ENCODE measurements around the gene TYRO3.

TYRO3 gene

GRCh38 chr15:41558400-41559238 lies at the start of gene TYRO3:
TYRO3 (plus strand) TSS chr15:41559212; CDS start chr15:41559258, 46 bp downstream.
- in situ Hi-C loops (cut with HindIII; ENCODE audit: low sequenced_read_pairs): no loop called here

GRCh38 chr15:41510728-41511127 lies 48.3 kb upstream of the TYRO3 start:
- in situ Hi-C loops (cut with HindIII; ENCODE audit: low sequenced_read_pairs): no loop called here

- in situ Hi-C loops (cut with HindIII; ENCODE audit: low sequenced_read_pairs): no loop called here
Observed at GRCh38 chr15:41511331-41511898, 47.6 kb upstream of the TYRO3 start.

GRCh38 chr15:41511899-41512369 lies 47.1 kb upstream of the TYRO3 start:
- in situ Hi-C loops (cut with HindIII; ENCODE audit: low sequenced_read_pairs): no loop called here

GRCh38 chr15:41512512-41512939 lies 46.5 kb upstream of the TYRO3 start:
- in situ Hi-C loops (cut with HindIII; ENCODE audit: low sequenced_read_pairs): no loop called here

- in situ Hi-C loops (cut with HindIII; ENCODE audit: low sequenced_read_pairs): no loop called here
Observed at GRCh38 chr15:41512940-41513505, 46.0 kb upstream of the TYRO3 start.

- in situ Hi-C loops (cut with HindIII; ENCODE audit: low sequenced_read_pairs): no loop called here
Observed at GRCh38 chr15:41513506-41514227, 45.3 kb upstream of the TYRO3 start, which contains the start of gene LTK. LTK (minus strand) TSS chr15:41513827; CDS start chr15:41513709, 118 bp downstream.

- in situ Hi-C loops (cut with HindIII; ENCODE audit: low sequenced_read_pairs): no loop called here
Observed at GRCh38 chr15:41517895-41518449, 41.0 kb upstream of the TYRO3 start.

- in situ Hi-C loops (cut with HindIII; ENCODE audit: low sequenced_read_pairs): no loop called here
Observed at GRCh38 chr15:41520636-41521035, 38.4 kb upstream of the TYRO3 start.

- in situ Hi-C loops (cut with HindIII; ENCODE audit: low sequenced_read_pairs): no loop called here
Observed at GRCh38 chr15:41521614-41522013, 37.4 kb upstream of the TYRO3 start.

- in situ Hi-C loops (cut with HindIII; ENCODE audit: low sequenced_read_pairs): no loop called here
Observed at GRCh38 chr15:41523097-41523496, 35.9 kb upstream of the TYRO3 start.

GRCh38 chr15:41530363-41530956 lies 28.6 kb upstream of the TYRO3 start:
- in situ Hi-C loops (cut with HindIII; ENCODE audit: low sequenced_read_pairs): no loop called here

GRCh38 chr15:41535544-41535943 lies 23.5 kb upstream of the TYRO3 start:
- in situ Hi-C loops (cut with HindIII; ENCODE audit: low sequenced_read_pairs): no loop called here

GRCh38 chr15:41536866-41537265 lies 22.1 kb upstream of the TYRO3 start:
- in situ Hi-C loops (cut with HindIII; ENCODE audit: low sequenced_read_pairs): no loop called here

- in situ Hi-C loops (cut with HindIII; ENCODE audit: low sequenced_read_pairs): loop anchor here (10.0 kb wide), 1 partner anchor 69 kb away; no protein-coding TSS in a partner anchor
Observed at GRCh38 chr15:41543521-41543870, 15.5 kb upstream of the TYRO3 start.

GRCh38 chr15:41544650-41545015 lies 14.4 kb upstream of the TYRO3 start:
- in situ Hi-C loops (cut with HindIII; ENCODE audit: low sequenced_read_pairs): loop anchor here (10.0 kb wide), 1 partner anchor 70 kb away; no protein-coding TSS in a partner anchor

- in situ Hi-C loops (cut with HindIII; ENCODE audit: low sequenced_read_pairs): loop anchor here (10.0 kb wide), 1 partner anchor 70 kb away; no protein-coding TSS in a partner anchor
Observed at GRCh38 chr15:41545218-41545617, 13.8 kb upstream of the TYRO3 start.

- in situ Hi-C loops (cut with HindIII; ENCODE audit: low sequenced_read_pairs): loop anchor here (10.0 kb wide), 1 partner anchor 72 kb away; no protein-coding TSS in a partner anchor
Observed at GRCh38 chr15:41546851-41547786, 11.9 kb upstream of the TYRO3 start.

Measured in endothelial cell of hepatic sinusoid (primary cell).